Right lobe of liver (tissue), 4 donors: ENCODE results near the gene ARL2.

ENCODE experiments used
- CTCF ChIP-seq, 4 donors: fragments of 200-600 bp in 3 of 4; fragments of 450-650 bp in 1 of 4; IDR thresholded peaks; one replicate each; pipeline versions ENCODE4 v1.5.1 to v1.8.0; 2016 to 2022; ENCODE audit warnings: antibody characterized with exemption in 4 of 4, mild to moderate bottlenecking in 2 of 4
- POLR2A ChIP-seq: fragments of 450-650 bp; IDR thresholded peaks from one replicate; pipeline ENCODE4 v1.6.1; 2017; ENCODE audit warnings: antibody characterized with exemption, mild to moderate bottlenecking
- donor health status: DM: no; HTN: no; CAD: no.
- donor health status: DM: no; HTN: no; CAD: no.
- donor health status: DM: no; HTN: yes; CAD: no.

- TF ChIP-seq POLR2A (no peak), CTCF (IDR thresholded peaks at IDR 0.05) (no peak)
Measured at GRCh38 chr11:65057526-65057925, 43.6 kb downstream of the ARL2 start.
